ENCODE measurements around the gene LAMTOR3.

LAMTOR3 gene

GRCh38 chr4:99893839-99894160 lies 427 bp downstream of the LAMTOR3 start:
- no peak for TF ChIP-seq CTCF (IDR thresholded peaks at IDR 0.05; ENCODE audit: insufficient read depth, low read length, poor library complexity, severe bottlenecking)
- TF ChIP-seq EZH2phosphoT487 (conservative IDR thresholded peaks at IDR 0.05; ENCODE audit: low read length), result no peak
- Histone ChIP-seq H3K4me3 (ENCODE audit: insufficient read depth, low read length, poor library complexity, severe bottlenecking) (peak overlapping the region; percentile 78), H3K9me3 (ENCODE audit: insufficient read depth, low read length) (no peaks in the 10 kb centered on the region), H3K4me2 (ENCODE audit: low read depth, low read length, poor library complexity, severe bottlenecking) (peak overlapping the region; percentile 70), H3K79me2 (ENCODE audit: insufficient read depth, low read length) (peaks cover 21% of the 10 kb centered on the region), H2AFZ (ENCODE audit: low read depth, low read length, severe bottlenecking) (no peak overlapping the region), H3K27ac (ENCODE audit: low read depth, low read length) (no peak overlapping the region), H3K27me3 (ENCODE audit: low read length) (no peaks in the 10 kb centered on the region), H4K20me1 (ENCODE audit: low read depth, low read length) (no peaks in the 10 kb centered on the region), H3K36me3 (ENCODE audit: low read length) (no peaks in the 10 kb centered on the region), H3K9ac (ENCODE audit: low read length) (peak overlapping the region; percentile 78), H3F3A (ENCODE audit: insufficient read depth) (peaks cover 16% of the 10 kb centered on the region; the same call in 1 of the 2 replicates), H3K9me2 (replicated peaks; ENCODE audit: insufficient read depth, low read length) (no peaks in the 10 kb centered on the region)

- peak overlapping the region; percentile 70 for H3K4me2 ChIP-seq (ENCODE audit: low read depth, low read length, poor library complexity, severe bottlenecking)
- H3K4me3 ChIP-seq (ENCODE audit: insufficient read depth, low read length, poor library complexity, severe bottlenecking), result peak overlapping the region; percentile 78
- H3K27ac ChIP-seq (ENCODE audit: low read depth, low read length), result no peak overlapping the region
- H3K79me2 ChIP-seq (ENCODE audit: insufficient read depth, low read length), result peaks cover 25% of the 10 kb centered on the region
- H3K27me3 ChIP-seq (ENCODE audit: low read length), result no peaks in the 10 kb centered on the region
- H3F3A ChIP-seq (ENCODE audit: insufficient read depth), result peaks cover 16% of the 10 kb centered on the region; the same call in 1 of the 2 replicates
- TF ChIP-seq EZH2phosphoT487 (conservative IDR thresholded peaks at IDR 0.05; ENCODE audit: low read length), result no peak
- TF ChIP-seq CTCF (IDR thresholded peaks at IDR 0.05; ENCODE audit: insufficient read depth, low read length, poor library complexity, severe bottlenecking), result no peak
- H3K9ac ChIP-seq (ENCODE audit: low read length), result peak overlapping the region; percentile 78
- no peaks in the 10 kb centered on the region for H3K9me3 ChIP-seq (ENCODE audit: insufficient read depth, low read length)
- H3K36me3 ChIP-seq (ENCODE audit: low read length), result no peaks in the 10 kb centered on the region
- H2AFZ ChIP-seq (ENCODE audit: low read depth, low read length, severe bottlenecking), result no peak overlapping the region
- H3K9me2 ChIP-seq (replicated peaks; ENCODE audit: insufficient read depth, low read length), result no peaks in the 10 kb centered on the region
- H4K20me1 ChIP-seq (ENCODE audit: low read depth, low read length), result no peaks in the 10 kb centered on the region
Measured at GRCh38 chr4:99893029-99893428, 1.2 kb downstream of the LAMTOR3 start.

GRCh38 chr4:99891351-99891750 lies 2.9 kb downstream of the LAMTOR3 start:
- no peak overlapping the region for H3K9ac ChIP-seq (ENCODE audit: low read length)
- no peaks in the 10 kb centered on the region for H4K20me1 ChIP-seq (ENCODE audit: low read depth, low read length)
- H3K4me3 ChIP-seq (ENCODE audit: insufficient read depth, low read length, poor library complexity, severe bottlenecking), result no peak overlapping the region
- H3K79me2 ChIP-seq (ENCODE audit: insufficient read depth, low read length), result peaks cover 27% of the 10 kb centered on the region
- no peak for TF ChIP-seq CTCF (IDR thresholded peaks at IDR 0.05; ENCODE audit: insufficient read depth, low read length, poor library complexity, severe bottlenecking)
- no peak for TF ChIP-seq EZH2phosphoT487 (conservative IDR thresholded peaks at IDR 0.05; ENCODE audit: low read length)
- peaks cover 11% of the 10 kb centered on the region; the same call in 1 of the 2 replicates for H3F3A ChIP-seq (ENCODE audit: insufficient read depth)
- no peak overlapping the region for H3K4me2 ChIP-seq (ENCODE audit: low read depth, low read length, poor library complexity, severe bottlenecking)
- no peaks in the 10 kb centered on the region for H3K9me2 ChIP-seq (replicated peaks; ENCODE audit: insufficient read depth, low read length)
- H3K9me3 ChIP-seq (ENCODE audit: insufficient read depth, low read length), result no peaks in the 10 kb centered on the region
- no peaks in the 10 kb centered on the region for H3K27me3 ChIP-seq (ENCODE audit: low read length)
- no peak overlapping the region for H3K27ac ChIP-seq (ENCODE audit: low read depth, low read length)
- H2AFZ ChIP-seq (ENCODE audit: low read depth, low read length, severe bottlenecking), result no peak overlapping the region
- no peaks in the 10 kb centered on the region for H3K36me3 ChIP-seq (ENCODE audit: low read length)

All from SU-DHL-6 (cell line).